AG10803 (cell line): ENCODE data around the gene SEC23B.

Source experiments
- DNase-seq: peaks from one replicate; pipeline ENCODE4 v3.0.0; 2010; ENCODE audit warnings: low read depth
- H3K4me3 ChIP-seq: 2 replicates; pipeline ENCODE4 v1.5.1; 2011; ENCODE audit warnings: mild to moderate bottlenecking, low read length, control low read depth
- TF ChIP-seq, protein P1 (sequence below): conservative IDR thresholded peaks from 2 replicates; pipeline ENCODE4 v1.5.1; 2011; ENCODE audit warnings: mild to moderate bottlenecking, low read length, control low read depth, inconsistent platforms

The SEC23B gene

DNA sequence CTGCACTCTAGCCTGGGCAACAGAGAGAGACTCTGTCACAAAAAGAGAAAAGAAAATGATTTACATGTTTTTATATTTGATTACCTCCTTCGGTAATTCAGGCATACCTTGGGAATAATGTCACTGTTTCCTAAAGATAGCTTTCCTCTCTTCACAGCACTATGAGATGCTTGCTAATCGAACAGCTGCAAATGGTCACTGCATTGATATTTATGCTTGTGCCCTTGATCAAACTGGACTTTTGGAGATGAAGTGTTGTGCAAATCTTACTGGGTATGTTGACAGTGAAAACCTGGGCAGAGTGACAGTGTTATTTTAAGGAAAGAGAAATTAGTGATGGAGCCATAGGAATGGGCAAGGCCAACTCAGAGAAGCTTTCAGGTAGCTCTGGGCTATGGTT is 19.6 kb downstream of the SEC23B start:
- DNase-seq, result no peak
- TF ChIP-seq, protein P1, sequence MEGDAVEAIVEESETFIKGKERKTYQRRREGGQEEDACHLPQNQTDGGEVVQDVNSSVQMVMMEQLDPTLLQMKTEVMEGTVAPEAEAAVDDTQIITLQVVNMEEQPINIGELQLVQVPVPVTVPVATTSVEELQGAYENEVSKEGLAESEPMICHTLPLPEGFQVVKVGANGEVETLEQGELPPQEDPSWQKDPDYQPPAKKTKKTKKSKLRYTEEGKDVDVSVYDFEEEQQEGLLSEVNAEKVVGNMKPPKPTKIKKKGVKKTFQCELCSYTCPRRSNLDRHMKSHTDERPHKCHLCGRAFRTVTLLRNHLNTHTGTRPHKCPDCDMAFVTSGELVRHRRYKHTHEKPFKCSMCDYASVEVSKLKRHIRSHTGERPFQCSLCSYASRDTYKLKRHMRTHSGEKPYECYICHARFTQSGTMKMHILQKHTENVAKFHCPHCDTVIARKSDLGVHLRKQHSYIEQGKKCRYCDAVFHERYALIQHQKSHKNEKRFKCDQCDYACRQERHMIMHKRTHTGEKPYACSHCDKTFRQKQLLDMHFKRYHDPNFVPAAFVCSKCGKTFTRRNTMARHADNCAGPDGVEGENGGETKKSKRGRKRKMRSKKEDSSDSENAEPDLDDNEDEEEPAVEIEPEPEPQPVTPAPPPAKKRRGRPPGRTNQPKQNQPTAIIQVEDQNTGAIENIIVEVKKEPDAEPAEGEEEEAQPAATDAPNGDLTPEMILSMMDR, result no peak
- no peak overlapping the region for H3K4me3 ChIP-seq

DNA sequence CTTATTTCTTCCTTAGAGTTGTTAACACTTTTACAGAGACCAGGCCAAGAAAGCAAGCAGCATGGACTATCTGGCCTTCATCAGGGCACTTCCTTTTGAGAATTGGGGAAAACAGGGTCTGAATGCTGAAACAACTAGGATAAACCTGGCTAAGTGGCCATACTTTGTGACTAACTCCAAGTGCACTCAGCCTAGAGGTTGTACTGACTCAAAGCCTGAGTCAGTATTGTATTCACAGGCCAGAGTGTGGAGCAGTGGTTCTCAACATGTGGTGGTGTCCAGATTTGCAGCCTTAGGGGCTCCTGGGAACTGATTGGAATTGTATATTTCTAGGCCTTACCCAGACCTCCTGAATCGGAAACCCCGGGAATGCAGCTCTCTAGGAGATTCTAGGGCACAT is 20.1 kb downstream of the SEC23B start:
- H3K4me3 ChIP-seq, result no peak overlapping the region
- TF ChIP-seq, protein P1, result no peak
- peak; percentile 44 for DNase-seq

DNA sequence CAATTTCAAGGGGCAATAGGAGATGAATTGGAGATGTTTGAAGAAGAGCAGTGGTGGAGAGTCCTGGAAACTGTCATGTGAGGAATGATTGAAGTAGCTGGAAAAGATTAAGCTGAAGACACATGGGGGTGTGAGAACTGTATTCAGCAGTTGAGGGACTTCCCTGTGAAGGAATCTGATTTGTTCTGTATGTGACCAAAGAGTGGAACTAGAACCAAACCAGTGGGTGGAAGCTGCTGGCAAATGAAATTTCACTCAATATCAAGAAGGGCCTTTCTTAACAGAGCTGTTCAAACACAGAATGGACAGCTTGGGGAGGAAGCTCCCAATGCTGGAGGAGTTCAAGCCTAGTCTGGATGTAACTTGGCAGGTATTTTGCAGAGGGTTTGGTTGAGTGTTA is 21.3 kb downstream of the SEC23B start:
- TF ChIP-seq, protein P1, result no peak
- no peak overlapping the region for H3K4me3 ChIP-seq
- no peak for DNase-seq

DNA sequence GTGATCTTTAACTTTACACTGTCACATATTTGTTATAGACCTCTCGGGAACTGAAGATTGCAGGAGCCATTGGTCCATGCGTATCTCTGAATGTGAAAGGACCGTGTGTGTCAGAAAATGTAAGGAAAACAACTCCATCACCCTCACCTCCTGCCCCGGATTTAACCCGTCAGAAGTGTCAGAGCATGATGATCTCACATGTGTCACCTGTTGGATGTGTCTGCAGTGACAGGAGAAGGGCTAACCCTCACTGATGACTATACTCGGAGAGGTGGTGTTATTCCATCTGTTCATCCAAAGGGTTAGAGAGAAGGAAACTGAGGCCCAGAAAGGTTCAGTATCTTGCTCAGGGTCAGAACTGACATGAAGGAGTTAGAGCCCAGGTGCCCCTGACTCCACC is 24.9 kb downstream of the SEC23B start:
- TF ChIP-seq, protein P1, result no peak
- no peak for DNase-seq
- H3K4me3 ChIP-seq, result no peak overlapping the region

DNA sequence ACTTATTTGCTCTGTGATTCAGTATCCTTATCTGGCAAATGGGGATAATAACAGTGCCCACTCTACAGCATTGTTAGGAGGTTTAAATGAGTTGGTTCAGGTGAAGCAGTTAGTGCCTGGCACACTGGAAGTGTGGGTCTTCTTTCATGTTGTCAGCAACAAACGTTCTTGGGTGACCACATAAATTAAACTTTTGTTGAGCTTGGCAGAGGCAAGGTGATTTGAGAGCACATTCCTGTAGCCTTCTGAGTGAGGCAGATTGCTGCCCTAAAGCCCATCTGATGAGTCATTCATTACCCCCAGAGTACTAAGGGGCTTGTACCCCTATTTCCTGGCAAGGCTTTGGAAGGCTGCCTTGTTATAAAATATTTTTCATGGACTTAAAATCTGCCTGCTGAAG is 25.8 kb downstream of the SEC23B start:
- DNase-seq, result no peak
- no peak overlapping the region for H3K4me3 ChIP-seq
- TF ChIP-seq, protein P1, result no peak

DNA sequence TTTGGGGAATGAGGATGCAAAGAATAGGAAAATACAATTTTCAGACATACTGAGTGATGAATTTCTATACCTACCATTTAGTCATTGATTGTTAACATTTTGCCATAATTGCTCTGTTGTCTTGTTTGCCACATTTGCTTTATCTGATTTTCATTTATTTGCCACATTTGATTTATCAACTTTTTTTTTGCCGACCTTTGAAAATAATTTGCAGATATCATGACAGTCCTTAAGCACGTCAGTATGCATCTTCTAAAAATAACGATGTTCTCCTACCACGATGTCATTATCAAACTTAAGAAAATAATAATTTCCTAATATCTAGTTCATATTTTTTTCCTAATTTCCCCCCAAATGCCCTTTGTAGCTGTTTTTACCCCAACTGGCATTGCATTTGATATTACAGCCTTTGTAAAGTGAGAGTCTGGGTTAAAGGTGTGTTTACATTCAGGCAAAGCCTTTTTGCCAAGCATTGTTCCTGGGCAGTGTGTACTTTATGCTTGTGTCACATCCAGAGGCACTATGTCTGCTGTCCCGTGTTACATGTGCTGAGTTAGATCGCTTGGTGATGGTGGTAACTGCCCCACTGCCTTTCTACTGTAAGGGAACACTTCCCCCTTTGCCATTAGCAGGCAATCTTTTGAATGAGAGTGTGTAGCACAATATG is 26.4 kb downstream of the SEC23B start:
- TF ChIP-seq, protein P1, result no peak
- no peak for DNase-seq
- H3K4me3 ChIP-seq, result no peak overlapping the region

DNA sequence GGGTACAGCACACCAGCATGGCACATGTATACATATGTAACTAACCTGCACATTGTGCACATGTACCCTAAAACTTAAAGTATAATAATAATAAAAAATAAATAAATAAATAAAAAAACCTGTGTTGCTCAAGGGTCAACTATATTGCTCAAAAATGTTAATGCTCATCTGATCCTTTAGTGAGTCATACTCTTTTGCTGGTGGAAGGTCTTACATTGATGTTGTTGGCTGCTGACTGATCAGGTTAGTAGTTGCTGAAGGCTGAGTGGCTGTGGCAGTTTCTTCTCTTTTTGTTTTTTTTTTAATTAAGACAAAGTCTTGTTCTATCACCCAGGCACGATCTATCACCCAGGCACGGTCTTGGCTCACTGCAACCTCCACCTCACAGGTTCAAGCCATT is 29.9 kb downstream of the SEC23B start:
- TF ChIP-seq, protein P1, result no peak
- H3K4me3 ChIP-seq, result no peak overlapping the region
- peak; percentile 6 for DNase-seq
